HG03342 (cell line): ENCODE results near the gene KIF1C.

Experiments used
- ATAC-seq: cut with Tn5 transposase; IDR thresholded peaks from one replicate; pipeline ENCODE4 v1.9.1; 2021; ENCODE audit warnings: mild to moderate bottlenecking, moderate library complexity; ENCODE audit not compliant: unreplicated experiment

The KIF1C gene

DNA sequence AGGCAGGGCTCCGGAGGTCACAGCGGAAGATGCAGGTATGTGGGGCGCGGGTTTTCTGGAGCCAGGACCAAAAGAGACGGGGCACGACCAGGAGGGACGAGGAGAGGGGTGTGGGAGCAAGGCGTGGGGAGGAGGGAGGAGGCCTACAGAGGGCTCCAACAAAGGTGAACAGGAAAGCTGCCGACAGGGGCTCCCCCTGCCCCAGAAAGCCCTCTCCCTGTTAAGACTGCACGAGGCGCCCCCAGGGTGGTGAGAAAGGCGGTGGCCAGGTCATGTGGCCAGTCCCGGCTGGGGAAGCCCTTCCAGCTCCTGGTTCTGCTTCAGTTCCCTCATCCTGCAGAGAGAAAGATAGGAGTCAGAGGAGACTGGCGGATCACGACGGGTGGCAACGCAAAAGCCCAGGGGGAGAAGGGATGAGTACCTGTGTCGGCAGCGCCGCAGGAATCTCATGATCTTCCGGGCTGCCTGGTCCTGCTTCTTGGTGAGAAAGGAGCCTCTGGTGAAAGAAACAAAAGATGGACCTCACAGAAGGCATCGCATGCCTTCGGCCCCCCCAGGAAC lies 29.2 kb upstream of the KIF1C start:
- ATAC-seq = no peak

DNA sequence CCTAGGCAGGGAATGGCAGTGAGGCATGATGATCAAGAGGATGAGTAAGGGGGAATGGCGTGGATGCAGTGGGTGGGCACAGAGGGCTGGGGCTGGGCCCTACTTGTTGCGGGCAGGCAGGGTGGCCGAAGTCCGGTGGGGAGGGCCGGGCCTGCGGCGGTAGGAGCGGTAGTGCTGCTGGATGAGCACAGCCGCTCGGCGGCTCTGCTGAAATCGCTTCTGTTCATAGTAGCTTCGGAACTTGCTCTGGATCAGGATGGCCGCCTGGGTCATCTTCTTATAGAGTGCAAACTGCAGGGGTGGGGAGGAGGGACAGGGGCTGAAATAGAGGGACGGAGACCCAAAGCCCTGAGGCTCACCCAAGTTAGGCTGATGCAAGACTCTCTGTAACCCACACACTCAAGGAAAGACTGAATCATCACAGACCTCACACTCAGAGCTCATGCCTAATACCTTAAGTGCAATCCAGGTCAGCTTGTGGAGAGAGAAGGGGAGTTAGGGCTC lies 28.7 kb upstream of the KIF1C start:
- no peak for ATAC-seq

DNA sequence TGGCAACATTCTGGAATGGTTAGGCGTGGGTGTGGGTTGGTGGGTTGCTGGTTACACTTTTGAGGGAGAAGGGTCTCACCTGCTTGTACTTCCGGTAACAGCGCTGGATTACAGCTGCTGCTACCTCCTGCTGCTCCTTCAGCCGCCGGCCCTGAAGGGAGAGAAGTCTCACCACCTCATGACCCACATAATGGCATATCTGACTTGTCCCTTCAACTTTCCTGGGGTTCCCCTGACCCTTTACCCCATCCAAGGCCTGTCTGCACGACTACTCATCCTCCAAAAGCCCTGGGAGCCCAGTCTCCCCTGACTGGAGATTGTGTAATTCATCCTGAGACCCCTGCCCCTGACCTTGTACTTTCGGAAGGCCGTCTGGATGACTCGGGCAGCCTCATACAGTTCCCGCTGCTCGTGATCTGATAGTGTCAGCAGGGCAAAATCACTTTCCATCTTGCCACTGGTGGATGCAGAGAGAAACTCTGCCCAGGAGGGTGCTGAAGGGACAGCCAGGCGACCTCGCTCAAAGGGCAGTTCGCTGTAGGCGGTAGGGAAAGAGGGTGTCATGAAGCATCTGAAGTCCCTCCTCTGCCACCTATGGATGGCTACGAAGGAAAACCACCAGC lies 28.1 kb upstream of the KIF1C start:
- ATAC-seq = no peak

DNA sequence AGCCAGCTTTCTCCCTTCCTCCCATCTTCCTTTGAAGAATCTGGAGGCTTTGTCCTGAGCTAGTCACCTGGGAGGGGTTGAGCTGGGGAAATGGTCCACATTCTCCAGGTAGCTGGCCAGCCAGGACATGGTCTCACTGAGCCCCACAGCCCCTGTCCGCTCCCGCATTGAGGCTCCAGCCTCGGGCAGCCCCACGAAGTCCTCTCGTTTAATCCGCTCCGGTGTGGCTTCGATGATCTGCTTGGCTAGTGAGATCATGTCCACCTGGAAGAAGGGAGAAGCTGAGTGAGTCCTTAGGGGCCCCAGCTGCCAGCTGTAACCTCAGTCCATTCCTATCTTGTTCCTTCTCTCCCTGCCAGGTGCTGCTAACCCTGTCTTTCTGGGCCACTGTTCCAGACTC lies 27.5 kb upstream of the KIF1C start:
- no peak for ATAC-seq

DNA sequence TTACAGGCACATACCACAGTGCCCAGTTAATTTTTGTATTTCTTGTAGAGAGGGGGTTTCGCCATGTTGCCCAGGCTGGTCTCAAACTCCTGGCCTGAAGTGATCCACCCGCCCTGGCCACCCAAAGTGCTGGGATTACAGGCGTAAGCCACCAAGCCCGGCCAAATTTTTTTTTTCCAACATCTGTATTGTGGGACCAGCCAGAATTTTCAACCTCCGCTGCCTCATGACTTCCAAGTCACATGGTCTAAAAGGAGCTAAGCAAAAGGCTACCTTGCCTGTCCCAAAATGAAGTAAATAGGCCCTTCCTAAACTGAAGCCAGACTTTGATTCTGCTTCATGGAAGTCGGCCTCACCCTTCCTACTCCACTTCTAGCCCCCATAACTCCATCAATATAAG lies 25.9 kb upstream of the KIF1C start:
- no peak for ATAC-seq

DNA sequence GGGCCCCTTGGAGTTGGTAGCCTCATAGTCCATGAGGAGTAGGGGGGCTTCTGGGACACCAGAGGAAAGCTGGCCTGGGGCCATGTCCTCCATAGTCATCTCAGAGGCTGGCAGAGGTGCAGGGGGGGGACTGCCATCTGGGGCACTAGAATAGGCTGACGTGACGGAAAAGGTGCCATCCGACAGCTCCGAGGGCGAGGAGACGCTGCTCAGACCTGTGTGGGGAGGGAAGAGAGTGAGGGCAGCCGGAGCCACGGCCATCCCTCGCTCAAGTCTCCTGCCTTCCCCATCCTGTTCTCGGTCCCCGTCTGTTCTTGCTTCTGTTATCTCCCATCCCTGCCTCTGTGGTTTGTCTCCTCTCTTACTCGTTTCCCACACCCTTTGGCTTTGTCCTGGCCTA lies 25.4 kb upstream of the KIF1C start:
- ATAC-seq = no peak

DNA sequence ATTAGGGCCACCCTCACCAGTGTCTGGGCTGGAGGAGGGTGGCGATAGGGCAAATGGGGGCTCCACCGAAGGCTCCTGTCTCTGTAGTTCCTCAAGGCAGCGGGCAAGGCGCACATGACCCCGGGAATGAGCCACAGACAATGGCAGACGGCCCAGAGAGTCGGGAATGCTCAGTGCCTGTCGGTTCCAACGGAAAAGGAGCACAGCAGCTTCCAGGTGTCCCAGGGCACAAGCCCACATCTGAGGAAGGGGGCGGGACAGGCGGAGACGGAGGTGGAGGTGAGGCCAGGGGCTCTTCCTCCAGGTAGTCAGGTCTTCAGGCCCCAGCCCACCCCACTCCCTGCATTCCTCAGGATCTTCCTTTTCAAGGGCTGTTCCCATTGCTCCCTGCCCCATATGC lies 25.0 kb upstream of the KIF1C start:
- ATAC-seq = no peak

DNA sequence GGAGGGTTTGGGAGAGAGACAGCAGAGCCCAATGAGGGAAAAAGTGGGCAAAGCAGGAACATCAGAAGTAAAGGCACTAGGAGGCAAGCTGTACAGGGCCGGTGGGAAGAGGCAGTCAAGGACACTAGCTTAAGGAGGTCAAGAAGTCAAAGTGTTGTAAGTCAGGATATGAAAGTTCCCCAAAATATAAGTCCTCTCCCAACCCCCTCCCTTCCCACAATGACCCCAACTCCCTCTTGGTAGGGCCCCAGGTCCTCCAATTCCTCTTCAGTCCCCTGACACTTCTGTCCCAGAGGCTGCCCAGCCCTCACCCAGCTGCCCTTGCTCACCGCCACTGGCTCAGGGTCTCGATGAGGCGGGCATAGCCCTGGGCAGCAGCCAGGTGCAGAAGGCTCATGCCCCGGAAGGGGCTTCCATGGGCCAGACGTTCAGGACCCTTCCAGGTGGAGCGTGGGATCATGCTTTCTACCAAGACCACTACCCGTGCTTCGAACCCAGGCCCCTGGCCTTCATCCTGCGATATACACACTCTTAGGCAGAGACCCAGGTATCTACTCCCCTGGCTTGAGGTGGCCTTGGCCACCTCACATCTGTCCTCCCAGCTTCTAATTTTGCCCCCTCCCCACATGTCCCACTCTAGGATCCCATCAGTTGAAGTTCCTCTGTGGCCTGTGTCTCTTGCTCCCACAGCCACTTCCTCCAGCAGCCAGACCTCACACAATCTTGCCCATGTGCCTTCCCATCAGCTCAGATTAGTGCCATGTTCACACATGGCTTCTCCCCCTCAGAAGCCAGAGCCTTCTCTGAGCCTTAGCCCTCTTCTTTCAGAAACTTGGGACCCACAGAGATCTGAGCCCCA lies 24.3 kb upstream of the KIF1C start:
- no peak for ATAC-seq

DNA sequence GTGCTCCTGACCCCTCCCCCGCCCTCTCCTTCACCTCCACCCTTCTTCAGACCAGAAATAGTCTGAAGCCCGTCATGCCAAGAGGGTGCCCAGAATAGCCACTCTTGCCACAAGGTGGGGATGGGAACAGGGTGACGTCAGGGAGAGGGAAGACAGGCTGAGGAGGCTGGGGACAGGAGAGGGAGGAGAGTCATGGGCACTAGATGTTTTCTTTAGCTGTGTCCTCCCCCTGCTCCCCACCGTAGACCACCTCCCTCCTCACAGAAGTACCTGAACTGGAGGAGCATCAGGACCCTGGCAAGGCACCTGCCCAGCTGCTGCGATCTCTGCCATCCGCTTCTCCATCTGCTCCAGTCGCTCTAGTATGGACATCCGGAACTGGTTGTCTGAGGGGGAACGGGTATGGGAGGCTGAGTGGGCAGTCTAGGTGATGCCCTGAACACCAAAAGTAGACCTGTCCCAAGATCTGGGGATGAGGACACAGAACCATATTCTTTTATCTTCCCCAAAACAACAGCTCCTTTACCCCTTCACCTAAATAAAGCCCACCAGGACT lies 23.6 kb upstream of the KIF1C start:
- ATAC-seq = no peak

DNA sequence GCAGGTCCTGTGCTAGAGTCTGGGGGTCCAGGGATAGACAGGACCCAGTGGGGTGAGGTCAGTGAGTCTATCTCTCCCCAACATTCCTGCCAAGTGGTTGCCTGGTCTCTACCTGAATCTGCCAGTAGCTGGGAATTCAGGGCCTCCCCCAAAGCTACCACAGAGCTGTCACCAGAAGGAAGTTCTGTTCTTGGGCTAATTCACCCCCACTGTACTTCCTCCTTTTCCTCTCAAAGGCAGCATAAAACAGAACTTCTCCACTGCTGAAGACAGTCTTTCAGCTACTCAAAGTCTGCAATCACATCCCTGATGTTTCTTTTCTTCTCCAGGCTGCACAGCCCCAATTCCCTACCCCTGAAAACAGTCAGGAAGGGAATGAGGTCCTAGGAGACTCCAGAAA lies 19.0 kb upstream of the KIF1C start:
- ATAC-seq = no peak

DNA sequence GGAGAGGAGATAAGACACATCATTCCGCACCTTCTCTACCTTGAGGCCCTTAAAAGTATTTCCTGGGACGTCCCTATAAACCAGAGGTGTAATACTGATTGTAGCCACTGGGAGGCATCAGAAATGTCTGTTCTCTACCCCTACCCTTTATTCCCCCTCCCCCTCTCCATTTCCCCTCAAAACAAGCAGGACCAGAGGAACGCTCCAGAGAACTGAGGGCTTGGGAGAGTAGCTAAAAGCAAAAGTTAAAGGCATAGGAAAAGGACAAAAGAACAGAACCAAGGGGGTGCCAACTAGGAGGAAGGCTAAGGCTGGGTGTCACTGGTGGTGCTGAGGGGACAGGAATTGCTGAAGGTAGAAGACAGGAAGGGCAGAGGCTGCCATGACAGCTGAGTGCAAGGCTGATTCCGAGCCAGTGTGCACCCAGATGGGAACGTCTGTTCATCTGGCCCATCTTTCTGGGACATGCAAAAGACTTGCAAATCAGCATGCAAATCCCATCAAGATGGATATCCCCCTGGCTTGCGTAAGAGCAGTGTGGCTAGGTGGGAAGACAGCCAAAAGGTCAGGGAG lies 17.0 kb upstream of the KIF1C start:
- no peak for ATAC-seq

DNA sequence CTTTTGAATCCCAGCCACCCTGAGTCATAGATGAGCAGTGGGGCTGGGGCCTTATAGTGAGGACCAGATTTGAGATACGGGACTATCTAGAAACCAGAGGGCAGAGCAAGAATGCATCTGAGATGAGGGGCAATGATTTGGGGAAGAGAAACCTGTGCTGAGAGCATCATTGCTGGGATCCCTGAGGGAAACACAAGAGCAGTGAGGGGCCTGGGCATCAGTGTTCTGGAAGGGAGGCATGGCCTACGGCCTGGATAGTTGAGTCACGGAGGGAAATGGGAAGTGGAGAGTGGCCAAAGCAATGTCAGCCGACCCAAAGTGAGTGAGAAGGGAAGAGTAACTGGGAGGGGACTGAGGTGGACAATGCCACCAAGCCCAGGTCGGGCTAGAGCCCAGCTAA lies 15.4 kb upstream of the KIF1C start:
- ATAC-seq = no peak

DNA sequence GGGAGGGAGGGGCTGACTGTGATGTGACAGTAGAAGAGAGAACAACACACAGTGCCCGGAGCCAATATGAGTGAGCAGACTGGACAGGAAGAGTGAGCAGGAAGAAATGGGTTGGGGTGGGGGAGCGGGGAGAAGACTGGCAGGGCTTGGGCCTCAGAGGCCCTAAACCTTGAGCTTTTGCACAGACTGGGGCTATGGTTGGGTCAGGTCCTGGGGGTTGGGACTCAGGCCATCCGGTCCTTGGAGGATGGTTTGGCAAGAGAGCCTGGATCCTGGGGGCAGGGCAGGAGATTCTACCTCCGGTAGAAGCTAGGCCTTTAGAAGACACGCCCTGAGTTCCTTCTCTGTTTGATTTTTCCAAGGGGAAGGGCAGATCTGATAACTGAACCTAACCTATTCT lies 11.3 kb upstream of the KIF1C start:
- ATAC-seq = peak; percentile 15

DNA sequence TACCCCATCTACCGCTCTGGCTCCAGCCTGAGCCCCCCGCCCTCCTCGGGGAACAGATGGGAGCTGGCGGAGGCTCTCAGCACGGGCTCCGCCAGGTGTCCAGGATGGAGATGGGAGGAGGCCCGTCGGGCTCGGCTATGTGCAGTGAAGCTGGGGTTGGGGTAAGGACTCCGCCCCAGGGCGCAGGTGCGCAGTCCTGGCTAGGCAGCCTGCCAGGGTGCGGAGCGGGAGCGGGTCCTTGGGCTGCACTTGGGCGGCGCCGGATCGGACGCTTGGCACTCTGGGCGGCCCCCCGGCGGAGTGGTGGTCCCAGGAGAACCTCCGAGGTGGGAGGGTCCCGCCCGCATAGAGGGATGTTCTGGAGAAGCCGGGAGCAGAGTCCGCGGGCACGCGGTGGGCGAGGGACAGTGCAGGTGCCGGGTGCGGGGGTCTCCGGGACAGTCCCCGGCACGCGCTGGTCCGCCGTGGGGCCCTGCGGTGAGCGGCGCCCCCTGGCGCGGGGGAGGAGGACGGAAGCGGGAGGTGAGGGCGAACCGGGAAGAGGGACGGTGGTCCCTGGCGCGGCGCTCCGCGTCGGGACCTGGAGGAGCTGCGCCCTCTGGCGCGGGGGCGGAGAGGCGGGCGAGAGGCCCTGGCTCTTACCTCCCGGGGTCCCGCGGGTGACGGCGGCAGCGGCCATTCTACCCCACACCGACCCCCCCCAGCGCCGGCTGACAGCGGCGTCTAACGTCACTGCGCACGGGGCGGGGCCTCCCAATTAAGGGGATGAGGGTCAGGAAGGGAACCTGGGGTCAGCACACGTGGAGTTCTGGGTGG lies 10.6 kb upstream of the KIF1C start, which contains the start of gene CAMTA2:
TSS of gene CAMTA2 (minus strand) at position 725 of the 816 bp plus-strand sequence. CDS start 1,453 bp downstream, outside the sequence.
- peak; percentile 59 for ATAC-seq

DNA sequence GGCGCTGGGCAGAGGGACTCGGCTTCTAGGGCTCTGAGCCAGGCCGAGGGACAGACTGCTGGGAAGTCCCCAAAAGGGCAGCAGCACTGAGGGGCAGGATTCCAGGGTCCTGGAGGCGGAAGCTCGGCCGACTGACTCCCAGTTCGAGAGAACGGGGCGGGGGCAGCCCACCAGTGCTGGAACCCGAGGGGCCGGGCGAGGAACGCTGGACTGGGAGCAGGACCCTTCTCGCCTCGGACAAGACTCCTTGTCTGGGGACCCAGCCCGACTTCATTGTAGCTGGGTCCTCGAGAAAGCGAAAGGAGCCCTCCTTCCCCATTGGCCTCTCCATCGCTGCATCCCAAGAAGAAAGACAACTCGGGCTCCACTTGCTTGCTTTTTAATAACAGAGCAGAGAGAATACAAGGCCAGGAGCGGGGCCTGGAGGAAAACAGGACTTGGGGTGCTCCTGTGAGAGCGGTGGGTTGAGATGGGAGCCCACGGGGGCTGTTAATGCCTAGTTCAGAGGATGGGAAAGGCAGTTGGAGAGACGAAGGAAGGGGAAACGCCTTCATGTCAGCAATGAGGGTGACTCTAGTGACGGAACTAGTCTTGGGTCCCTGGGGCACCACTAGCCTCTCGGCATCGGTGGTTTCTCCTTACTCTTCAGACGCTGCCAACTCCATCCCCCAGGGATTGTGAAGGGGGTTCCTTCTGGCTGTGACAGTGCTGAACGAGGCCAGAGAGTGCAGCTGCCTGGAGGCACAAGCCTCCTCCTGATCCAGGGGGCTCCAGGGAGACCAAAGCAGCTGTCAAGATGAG lies 9.8 kb upstream of the KIF1C start:
- no peak for ATAC-seq

DNA sequence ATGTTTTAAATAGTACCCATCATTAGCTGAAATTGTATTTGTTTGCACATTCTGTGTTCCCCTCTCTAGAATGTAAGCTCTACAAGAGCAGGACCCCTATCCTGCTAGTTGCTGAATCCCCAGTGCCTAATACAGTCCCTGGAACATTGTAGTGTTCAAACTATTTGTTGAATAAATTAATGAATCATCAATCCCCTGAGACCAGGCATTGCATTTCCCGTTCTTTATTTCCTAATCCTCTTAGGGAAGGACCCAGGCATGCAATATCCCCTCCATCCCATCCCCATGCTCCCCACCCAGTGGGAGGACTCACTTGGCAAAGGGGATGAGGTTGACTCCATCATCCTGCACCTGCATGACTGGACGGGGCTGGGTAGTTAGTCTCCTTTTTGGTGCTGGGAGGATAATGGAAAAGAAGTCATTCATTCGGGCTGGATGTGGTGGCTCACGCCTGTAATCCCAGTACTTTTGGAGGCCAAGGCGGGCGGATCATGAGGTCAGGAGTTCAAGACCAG lies 3.6 kb upstream of the KIF1C start:
- ATAC-seq = no peak

DNA sequence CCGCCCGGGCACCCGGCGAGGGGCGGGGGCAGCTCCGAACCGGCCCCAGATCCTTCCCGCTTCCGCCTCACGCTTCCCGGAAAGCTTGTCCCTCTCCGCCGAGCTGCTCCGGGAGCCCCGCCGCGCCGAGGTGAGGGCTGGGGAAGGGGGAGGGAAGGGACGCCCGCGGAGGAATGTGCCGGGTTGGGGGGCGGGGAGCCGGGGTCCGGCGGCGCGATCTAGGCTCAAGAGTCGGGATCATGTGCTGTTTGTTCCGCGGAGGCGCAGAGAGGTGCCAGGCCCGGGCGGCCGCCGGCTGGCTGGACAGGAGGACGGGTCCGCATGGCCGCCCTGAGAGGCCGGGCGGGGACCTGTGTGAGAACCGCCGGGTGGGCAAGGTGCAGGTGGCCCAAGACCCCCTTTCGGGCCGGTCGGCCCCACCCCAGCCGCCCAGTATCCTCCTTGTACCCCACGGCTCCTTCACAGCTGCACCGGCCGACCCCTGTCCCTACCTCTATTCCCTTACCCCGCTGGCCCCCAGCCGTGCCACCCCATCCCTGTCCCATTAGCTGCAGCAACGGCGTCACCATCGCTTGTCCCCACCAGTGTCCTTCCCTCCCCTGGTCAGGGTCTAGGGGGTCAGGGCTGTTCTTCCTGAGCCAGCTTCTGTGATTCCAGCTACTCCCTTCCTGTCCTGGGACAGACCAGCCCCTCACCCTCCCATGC lies 429 bp downstream of the KIF1C start:
- peak; percentile 16 for ATAC-seq

DNA sequence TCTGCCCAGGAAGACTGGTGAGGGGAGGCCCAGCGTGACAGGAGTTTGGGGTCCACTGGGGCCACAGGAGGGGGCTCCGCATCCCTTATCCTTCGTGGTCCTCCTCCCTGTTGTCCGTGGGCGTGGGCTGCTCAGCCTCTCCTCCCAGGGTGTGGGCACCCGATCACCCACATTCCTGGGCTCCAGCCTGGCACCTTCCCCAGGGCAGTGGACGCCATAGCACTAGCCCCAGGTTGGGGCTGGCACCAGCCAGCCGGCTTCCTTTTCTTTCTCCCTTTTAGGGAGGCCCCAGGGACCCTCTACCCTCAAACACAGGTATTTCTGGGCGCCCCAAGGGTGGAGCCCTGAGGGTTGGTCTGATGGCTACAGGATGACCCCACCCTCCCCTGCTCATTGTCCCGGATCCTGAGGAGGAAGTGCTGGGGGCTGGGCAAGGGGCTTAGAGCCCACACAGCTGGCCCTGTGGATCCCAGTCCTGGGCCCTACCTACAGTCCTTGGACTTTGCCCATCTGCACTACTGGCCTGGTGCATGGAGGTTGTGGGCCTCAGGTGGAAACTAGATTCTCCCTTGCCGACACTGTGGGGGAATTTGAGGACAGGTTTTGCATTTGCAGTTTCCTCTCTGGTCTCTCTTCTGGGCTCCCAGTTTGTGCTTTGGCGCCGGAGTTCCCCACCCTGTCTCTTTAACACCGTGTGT lies 1.1 kb downstream of the KIF1C start:
- ATAC-seq = no peak
